ENCODE results near the gene BCL6. TPM values are rescaled to one million over a fixed set of nuclear protein-coding genes. Genes with fewer than 3 reads are reported as not detected.

The BCL6 gene
- total and polyA plus RNA-seq, 2 donors (not counting 1 experiment from before 2014, with no cell fraction given): 21.2 to 48.2 TPM

DNA sequence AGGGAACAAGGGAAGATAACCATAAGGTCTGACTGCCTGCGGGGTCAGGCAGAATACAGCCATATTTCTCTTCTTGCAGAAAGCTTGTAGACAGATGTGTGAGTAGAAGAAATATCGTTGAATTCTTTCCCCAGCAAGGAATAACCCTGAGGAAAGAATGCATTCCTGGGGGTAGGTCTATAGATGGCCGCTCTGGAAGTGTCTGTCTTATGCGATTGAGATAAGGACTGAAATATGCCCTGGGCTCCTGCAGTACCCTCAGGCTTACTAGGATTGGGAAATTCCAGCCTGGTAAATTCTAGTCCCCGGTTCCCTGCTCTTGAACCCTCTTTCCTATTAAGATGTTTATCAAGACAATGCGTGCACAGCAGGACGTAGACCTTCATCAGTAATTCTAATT is 59.3 kb downstream of the BCL6 start:
- Mint-ChIP-seq H3K4me3 (no peak overlapping the region), H3K27me3 (peaks cover 27% of the 10 kb centered on the region), H3K27ac (no peak overlapping the region), H3K4me1 (no peaks in the 10 kb centered on the region), H3K9me3 (ENCODE audit: insufficient read depth) (peaks cover 3% of the 10 kb centered on the region)
- ATAC-seq (ENCODE audit: low read depth): no peak
- Histone ChIP-seq H3K36me3 (replicated peaks in 1 of 2; ENCODE audit: control extremely low read depth in 1 of 2, control insufficient read depth in 1 of 2, extremely low read depth in 1 of 2, insufficient read depth in 2 of 2, low read length in 1 of 2) (no peaks in the 10 kb centered on the region), H3K79me2 (ENCODE audit: control insufficient read depth, insufficient read depth, low read length) (no peaks in the 10 kb centered on the region), H2AFZ (ENCODE audit: insufficient read depth, low read depth, low read length, poor library complexity, severe bottlenecking) (no peak overlapping the region), H3K27me3 (replicated peaks in 1 of 4; ENCODE audit: control extremely low read depth in 1 of 4, control insufficient read depth in 3 of 4, insufficient read depth in 4 of 4, low read length in 3 of 4) (peaks cover 0 to 7% (median 3%) of the 10 kb centered on the region in 4 experiments), H4K20me1 (ENCODE audit: control insufficient read depth, insufficient read depth, low read length, poor library complexity, severe bottlenecking) (no peaks in the 10 kb centered on the region), H3K9me3 (ENCODE audit: control extremely low read depth in 1 of 3, control insufficient read depth in 2 of 3, insufficient read depth in 1 of 3, low read length in 2 of 3) (no peaks in the 10 kb centered on the region), H3K4me3 (ENCODE audit: control extremely low read depth in 1 of 5, extremely low read depth in 1 of 5, insufficient read depth in 1 of 5, low read depth in 2 of 5, low read length in 4 of 5) (no peak overlapping the region), H3K9ac (ENCODE audit: low read length) (no peak overlapping the region), H3K4me2 (replicated peaks; ENCODE audit: low read depth, low read length, poor library complexity, severe bottlenecking) (no peak overlapping the region), H3K4me1 (ENCODE audit: control insufficient read depth in 2 of 2, insufficient read depth in 2 of 2, low read length in 2 of 2) (no peaks in the 10 kb centered on the region), H3K27ac (ENCODE audit: low read length in 2 of 2) (no peak overlapping the region)
- ChIA-PET POLR2A (no interaction called here), CTCF (interaction anchor here (2.1 kb wide), 1 partner anchor 367 kb away, joined by 6 read pairs; no protein-coding TSS in a partner anchor)
- TF ChIP-seq EZH2 (IDR thresholded peaks at IDR 0.05; ENCODE audit: borderline replicate concordance, insufficient read depth, low read depth, low read length, poor library complexity, severe bottlenecking): no peak
- TF ChIP-seq CTCF (IDR thresholded peaks at IDR 0.05): no peak
- 92% methylated on average over 6 of the region's 7 CpGs for WGBS (ENCODE audit: insufficient coverage)
- intact Hi-C loops (cut with micrococcal nuclease): no loop called here
- no peak for DNase-seq

GRCh38 chr3:187684880-187685279 is 60.4 kb downstream of the BCL6 start:
- no CpG with 5 or more reads among the region's 2 CpGs for WGBS (ENCODE audit: insufficient coverage)
- no peak overlapping the region for H3K4me3 Mint-ChIP-seq
- no peak overlapping the region for H3K27ac ChIP-seq (ENCODE audit: low read length in 2 of 2)
- peaks cover 32% of the 10 kb centered on the region for H3K27me3 Mint-ChIP-seq
- ATAC-seq (ENCODE audit: low read depth): no peak
- no peaks in the 10 kb centered on the region for H3K4me1 Mint-ChIP-seq
- no peak for TF ChIP-seq CTCF (IDR thresholded peaks at IDR 0.05)
- no peak for TF ChIP-seq EZH2 (IDR thresholded peaks at IDR 0.05; ENCODE audit: borderline replicate concordance, insufficient read depth, low read depth, low read length, poor library complexity, severe bottlenecking)
- H3K9me3 Mint-ChIP-seq (ENCODE audit: insufficient read depth): peaks cover 3% of the 10 kb centered on the region
- no peak overlapping the region for H3K4me3 ChIP-seq (ENCODE audit: control extremely low read depth in 1 of 5, extremely low read depth in 1 of 5, insufficient read depth in 1 of 5, low read depth in 2 of 5, low read length in 4 of 5)
- H3K36me3 ChIP-seq (replicated peaks in 1 of 2; ENCODE audit: control extremely low read depth in 1 of 2, control insufficient read depth in 1 of 2, extremely low read depth in 1 of 2, insufficient read depth in 2 of 2, low read length in 1 of 2): no peaks in the 10 kb centered on the region
- no peak overlapping the region for H3K27ac Mint-ChIP-seq
- H3K79me2 ChIP-seq (ENCODE audit: control insufficient read depth, insufficient read depth, low read length): no peaks in the 10 kb centered on the region
- no peaks in the 10 kb centered on the region for H3K4me1 ChIP-seq (ENCODE audit: control insufficient read depth in 2 of 2, insufficient read depth in 2 of 2, low read length in 2 of 2)
- no peak overlapping the region for H3K4me2 ChIP-seq (replicated peaks; ENCODE audit: low read depth, low read length, poor library complexity, severe bottlenecking)
- no peak overlapping the region for H3K9ac ChIP-seq (ENCODE audit: low read length)
- no peak overlapping the region for H2AFZ ChIP-seq (ENCODE audit: insufficient read depth, low read depth, low read length, poor library complexity, severe bottlenecking)
- no peaks in the 10 kb centered on the region for H4K20me1 ChIP-seq (ENCODE audit: control insufficient read depth, insufficient read depth, low read length, poor library complexity, severe bottlenecking)
- CTCF ChIA-PET: interaction anchor here (0.5 to 10.3 kb wide), 4 partner anchors 13 to 856 kb away, joined by 3 to 479 read pairs (median 44); partner anchors contain the start of gene SST
- no peaks in the 10 kb centered on the region for H3K9me3 ChIP-seq (ENCODE audit: control extremely low read depth in 1 of 3, control insufficient read depth in 2 of 3, insufficient read depth in 1 of 3, low read length in 2 of 3)
- peaks cover 0 to 17% (median 11%) of the 10 kb centered on the region in 4 experiments for H3K27me3 ChIP-seq (replicated peaks in 1 of 4; ENCODE audit: control extremely low read depth in 1 of 4, control insufficient read depth in 3 of 4, insufficient read depth in 4 of 4, low read length in 3 of 4)
- POLR2A ChIA-PET: no interaction called here
- intact Hi-C loops (cut with micrococcal nuclease): no loop called here
- DNase-seq: no peak
